ENCODE results near the gene CTXN3. TPM values are rescaled to one million over a fixed set of nuclear protein-coding genes. Genes with fewer than 3 reads are reported as not detected.

Gene CTXN3
- total RNA-seq, 2 donors from 2014 or later, result not detected

GRCh38 chr5:127602481-127602880 is 46.4 kb upstream of the CTXN3 start:
- no peak for ATAC-seq
- intact Hi-C loops (cut with DNase I), result no loop called here
- 92 to 97% methylated on average over 3 of the region's 3 CpGs for WGBS, 2 donors
- Histone ChIP-seq H3K27me3 (no peaks in the 10 kb centered on the region), H3K36me3 (replicated peaks in 1 of 2; ENCODE audit: insufficient read depth in 1 of 2, low read depth in 2 of 2) (no peaks in the 10 kb centered on the region), H3K4me3 (no peak overlapping the region), H3K27ac (no peak overlapping the region), H3K4me1 (peaks cover 7% of the 10 kb centered on the region), H3K9me3 (no peaks in the 10 kb centered on the region)
- no peak for DNase-seq
- TF ChIP-seq CTCF (IDR thresholded peaks at IDR 0.05) (no peak), POLR2A (IDR thresholded peaks at IDR 0.05) (no peak)

GRCh38 chr5:127602896-127603844 is 45.7 kb upstream of the CTXN3 start:
- intact Hi-C loops (cut with DNase I), result no loop called here
- 33 to 46% methylated on average over 8 of the region's 8 CpGs for WGBS, 2 donors
- ATAC-seq, result no peak
- H3K27me3 ChIP-seq, result no peaks in the 10 kb centered on the region
- no peak overlapping the region for H3K4me3 ChIP-seq
- no peak overlapping the region for H3K27ac ChIP-seq
- peaks cover 7% of the 10 kb centered on the region for H3K4me1 ChIP-seq
- no peaks in the 10 kb centered on the region for H3K36me3 ChIP-seq (replicated peaks in 1 of 2; ENCODE audit: insufficient read depth in 1 of 2, low read depth in 2 of 2)
- TF ChIP-seq POLR2A (IDR thresholded peaks at IDR 0.05), result no peak
- no peak for DNase-seq
- H3K9me3 ChIP-seq, result no peaks in the 10 kb centered on the region

- ATAC-seq (no peak), DNase-seq (no peak)
- Histone ChIP-seq H3K27me3 (no peaks in the 10 kb centered on the region), H3K36me3 (replicated peaks in 1 of 2; ENCODE audit: insufficient read depth in 1 of 2, low read depth in 2 of 2) (no peaks in the 10 kb centered on the region), H3K4me3 (no peak overlapping the region), H3K27ac (no peak overlapping the region), H3K4me1 (no peaks in the 10 kb centered on the region), H3K9me3 (no peaks in the 10 kb centered on the region)
- intact Hi-C loops (cut with DNase I), result no loop called here
- WGBS, 2 donors, result 75 to 79% methylated on average over 6 of the region's 6 CpGs
- TF ChIP-seq POLR2A (IDR thresholded peaks at IDR 0.05) (no peak), CTCF (IDR thresholded peaks at IDR 0.05) (no peak)
Observed at GRCh38 chr5:127608077-127608660, 40.7 kb upstream of the CTXN3 start.

- no peaks in the 10 kb centered on the region for H3K36me3 ChIP-seq (replicated peaks in 1 of 2; ENCODE audit: insufficient read depth in 1 of 2, low read depth in 2 of 2)
- TF ChIP-seq CTCF (IDR thresholded peaks at IDR 0.05) (no peak), POLR2A (IDR thresholded peaks at IDR 0.05) (no peak)
- H3K27me3 ChIP-seq, result no peaks in the 10 kb centered on the region
- ATAC-seq, result no peak
- no peak for DNase-seq
- H3K27ac ChIP-seq, result no peak overlapping the region
- intact Hi-C loops (cut with DNase I), result no loop called here
- H3K9me3 ChIP-seq, result no peaks in the 10 kb centered on the region
- H3K4me1 ChIP-seq, result no peaks in the 10 kb centered on the region
- WGBS, 2 donors, result 58 to 74% methylated on average over 2 of the region's 2 CpGs
- no peak overlapping the region for H3K4me3 ChIP-seq
Observed at GRCh38 chr5:127609011-127609410, 39.9 kb upstream of the CTXN3 start.

DNA sequence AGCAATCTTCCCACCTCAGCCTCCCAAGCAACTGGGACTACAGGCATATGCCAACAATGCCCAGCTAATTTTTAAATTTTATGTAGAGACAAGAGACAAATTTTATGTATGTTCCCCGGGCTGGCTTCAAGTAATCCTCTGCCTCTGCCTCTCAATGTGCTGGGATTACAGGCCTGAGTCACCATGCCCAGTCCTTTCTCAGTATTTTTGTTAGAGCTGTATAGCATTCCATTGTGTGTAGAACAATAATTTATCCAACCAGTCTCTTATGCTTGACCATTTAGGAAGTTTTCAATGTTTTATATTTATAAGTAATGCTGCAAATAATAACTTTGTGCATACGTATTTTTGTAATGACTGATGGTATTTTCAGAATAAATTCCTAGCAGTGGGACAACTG is 38.9 kb upstream of the CTXN3 start:
- WGBS, 2 donors, result 68 to 83% methylated on average over 2 of the region's 2 CpGs
- ATAC-seq (no peak), DNase-seq (no peak)
- H3K4me3 ChIP-seq, result no peak overlapping the region
- H3K4me1 ChIP-seq, result no peaks in the 10 kb centered on the region
- H3K9me3 ChIP-seq, result no peaks in the 10 kb centered on the region
- intact Hi-C loops (cut with DNase I), result no loop called here
- no peaks in the 10 kb centered on the region for H3K36me3 ChIP-seq (replicated peaks in 1 of 2; ENCODE audit: insufficient read depth in 1 of 2, low read depth in 2 of 2)
- no peak for TF ChIP-seq POLR2A (IDR thresholded peaks at IDR 0.05)
- no peak overlapping the region for H3K27ac ChIP-seq
- no peaks in the 10 kb centered on the region for H3K27me3 ChIP-seq
